Activated CD4-positive, alpha-beta T cell treated with anti-CD3 and anti-CD28 coated beads for 24 hours (primary cell): ENCODE measurements around the gene DAG1.
"Not testable (repeated sequence)": the region's sequence is repeated elsewhere in the genome, so short reads cannot be mapped to it uniquely, and the experiment has no call there.

ENCODE experiments used
- DNase-seq, 2 donors: peaks; one replicate each; pipeline ENCODE4 v3.0.0-alpha.2; 2020; ENCODE audit warnings: low read depth in 2 of 2

DAG1 gene

GRCh38 chr3:49470714-49471420, 800 bp downstream of the DAG1 start:
- no peak for DNase-seq

- no peak for DNase-seq
Observed at GRCh38 chr3:49471856-49472495, 1.9 kb downstream of the DAG1 start.

- no peak for DNase-seq
Observed at GRCh38 chr3:49476563-49476962, 6.5 kb downstream of the DAG1 start.

- DNase-seq: no peak
Observed at GRCh38 chr3:49482766-49483165, 12.7 kb downstream of the DAG1 start.

- DNase-seq: no peak
Observed at GRCh38 chr3:49484471-49484870, 14.4 kb downstream of the DAG1 start.

- no peak for DNase-seq
Observed at GRCh38 chr3:49489247-49489646, 19.2 kb downstream of the DAG1 start.

GRCh38 chr3:49492969-49493368, 22.9 kb downstream of the DAG1 start:
- DNase-seq: no peak

- no peak for DNase-seq
Observed at GRCh38 chr3:49493901-49494300, 23.8 kb downstream of the DAG1 start.

GRCh38 chr3:49495023-49495422, 25.0 kb downstream of the DAG1 start:
- DNase-seq: no peak

GRCh38 chr3:49496845-49497244, 26.8 kb downstream of the DAG1 start:
- not testable (repeated sequence) for DNase-seq

GRCh38 chr3:49497606-49498005, 27.5 kb downstream of the DAG1 start:
- no peak for DNase-seq

GRCh38 chr3:49498239-49498638, 28.2 kb downstream of the DAG1 start:
- DNase-seq: no peak

- DNase-seq: no peak
Observed at GRCh38 chr3:49498648-49499047, 28.6 kb downstream of the DAG1 start.

- DNase-seq: no peak
Observed at GRCh38 chr3:49500205-49500731, 30.2 kb downstream of the DAG1 start.

- DNase-seq: no peak
Observed at GRCh38 chr3:49500732-49501609, 30.9 kb downstream of the DAG1 start.

GRCh38 chr3:49501842-49502241, 31.8 kb downstream of the DAG1 start:
- DNase-seq: no peak

- no peak for DNase-seq
Observed at GRCh38 chr3:49506906-49507305, 36.8 kb downstream of the DAG1 start.

- no peak for DNase-seq
Observed at GRCh38 chr3:49509028-49509561, 39.0 kb downstream of the DAG1 start.

GRCh38 chr3:49511639-49512038, 41.6 kb downstream of the DAG1 start:
- DNase-seq: no peak

GRCh38 chr3:49512781-49513355, 42.8 kb downstream of the DAG1 start:
- DNase-seq: no peak

GRCh38 chr3:49513494-49514124, 43.5 kb downstream of the DAG1 start:
- DNase-seq: no peak
